Fibroblast of lung (primary cell): Measurements from ENCODE around the gene EEF1A2.

Source experiments
- CTCF ChIP-seq, 2 donors: IDR thresholded peaks in 1 of 2; conservative IDR thresholded peaks in 1 of 2; 1 replicate in 1 of 2; 2 replicates in 1 of 2; pipeline ENCODE4 v1.5.1; 2011 to 2012; ENCODE audit warnings: low read length in 2 of 2, control low read depth in 1 of 2, inconsistent platforms in 1 of 2, low read depth in 1 of 2, mild to moderate bottlenecking in 1 of 2
- EZH2 ChIP-seq: IDR thresholded peaks from 2 replicates; pipeline ENCODE4 v1.5.1; 2012; ENCODE audit warnings: low read length, control low read depth, mild to moderate bottlenecking; ENCODE audit errors: missing control alignments

- TF ChIP-seq CTCF (conservative IDR thresholded peaks at IDR 0.05 in 1 of 2, IDR thresholded peaks at IDR 0.05 in 1 of 2; ENCODE audit: low read depth in 1 of 2, low read length in 2 of 2) (no peak), EZH2 (no peak)
Observed at GRCh38 chr20:63490416-63490815, 8.5 kb downstream of the EEF1A2 start.
